ENCODE data around the gene ATP11C.

Gene ATP11C

DNA sequence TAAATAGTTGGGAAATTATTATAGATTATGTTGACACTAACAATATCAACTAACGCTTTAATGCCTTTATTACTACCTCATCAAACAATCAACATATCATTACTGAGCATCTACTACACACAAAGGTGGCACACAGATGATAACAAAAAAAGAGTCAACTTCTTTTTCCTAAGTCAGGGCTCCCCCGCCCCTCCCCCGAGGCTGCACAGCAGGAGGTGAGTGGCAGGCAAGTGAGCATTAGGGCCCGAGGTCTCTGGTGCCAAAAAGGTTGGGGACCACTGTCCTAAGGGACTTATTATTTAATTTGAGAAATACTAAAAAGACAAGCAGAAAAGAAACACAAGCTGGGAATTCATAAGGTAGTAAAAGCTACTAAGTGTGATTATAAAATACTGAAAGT, 174.6 kb downstream of the ATP11C start:
- DNase-seq (ENCODE audit: low read depth), result no peak
- no peak overlapping the region for H3K4me3 ChIP-seq (ENCODE audit: low read depth, low read length)
- no peak for TF ChIP-seq CTCF (IDR thresholded peaks at IDR 0.05; ENCODE audit: low read depth, low read length, missing control alignments)

DNA sequence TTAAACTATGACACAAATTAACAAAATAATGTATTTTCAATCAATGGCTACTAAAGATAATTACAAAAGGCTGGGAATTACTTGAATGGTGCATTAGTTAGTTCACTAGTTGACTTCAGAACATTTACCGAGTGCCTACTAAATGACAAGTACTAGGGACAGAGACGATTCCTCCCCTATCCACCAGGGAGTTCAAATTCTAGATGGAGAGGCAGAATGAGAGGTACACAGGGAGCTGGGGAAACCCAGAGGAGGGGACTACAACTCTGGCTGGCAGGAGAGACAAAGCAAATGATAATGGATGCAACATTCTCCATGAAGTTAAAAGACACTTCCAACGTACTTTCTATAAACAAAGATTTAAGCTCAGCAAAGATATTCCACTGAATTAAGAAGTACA, 181.8 kb downstream of the ATP11C start:
- no peak overlapping the region for H3K4me3 ChIP-seq (ENCODE audit: low read depth, low read length)
- no peak for TF ChIP-seq CTCF (IDR thresholded peaks at IDR 0.05; ENCODE audit: low read depth, low read length, missing control alignments)
- DNase-seq (ENCODE audit: low read depth), result no peak

- no peak for DNase-seq (ENCODE audit: low read depth)
- no peak for TF ChIP-seq CTCF (IDR thresholded peaks at IDR 0.05; ENCODE audit: low read depth, low read length, missing control alignments)
- H3K4me3 ChIP-seq (ENCODE audit: low read depth, low read length), result no peak overlapping the region
These were observed 182.5 kb downstream of the ATP11C start for GRCh38 chrX:139750390-139750789.

DNA sequence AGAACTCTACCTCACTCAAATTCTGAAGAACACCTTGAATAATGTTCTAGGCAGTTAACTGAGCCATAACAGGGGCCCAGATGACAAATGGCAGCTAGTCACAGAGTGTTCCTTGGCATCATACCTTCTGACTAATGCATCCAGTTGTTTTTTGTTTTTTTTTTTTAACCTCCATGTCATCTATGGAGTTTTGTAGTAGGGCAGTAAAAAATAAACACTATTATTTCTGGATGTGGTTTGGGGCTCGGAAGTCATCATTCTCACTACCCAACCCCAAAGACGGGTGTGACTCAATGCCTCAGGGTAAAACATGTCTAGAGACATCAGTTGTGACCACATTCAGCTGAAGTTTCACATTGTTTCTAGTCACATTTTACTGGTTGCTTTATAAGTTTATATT, 193.7 kb downstream of the ATP11C start:
- DNase-seq (ENCODE audit: low read depth), result no peak
- TF ChIP-seq CTCF (IDR thresholded peaks at IDR 0.05; ENCODE audit: low read depth, low read length, missing control alignments), result no peak
- no peak overlapping the region for H3K4me3 ChIP-seq (ENCODE audit: low read depth, low read length)

DNA sequence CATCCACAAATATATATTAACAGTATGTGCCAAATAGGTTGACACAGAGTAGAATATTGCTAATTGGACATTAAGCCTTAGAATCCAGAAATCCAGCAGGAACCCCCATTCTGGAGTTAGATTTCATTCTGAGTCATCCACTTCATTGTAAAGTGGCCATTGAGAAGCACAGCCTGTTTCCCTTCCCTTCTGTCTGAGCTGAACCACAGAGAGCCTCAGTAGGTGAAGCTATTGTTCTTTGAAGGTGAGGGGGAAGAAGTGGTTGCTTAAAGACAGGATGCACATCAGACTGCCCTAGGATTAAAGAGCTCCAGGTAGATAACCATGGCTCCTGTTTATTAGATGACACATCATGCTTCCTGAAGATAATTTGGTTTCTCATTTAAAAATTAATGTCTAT, 194.3 kb downstream of the ATP11C start:
- no peak overlapping the region for H3K4me3 ChIP-seq (ENCODE audit: low read depth, low read length)
- DNase-seq (ENCODE audit: low read depth), result no peak
- TF ChIP-seq CTCF (IDR thresholded peaks at IDR 0.05; ENCODE audit: low read depth, low read length, missing control alignments), result no peak

GRCh38 chrX:139736151-139736550, 196.7 kb downstream of the ATP11C start:
- no peak for DNase-seq (ENCODE audit: low read depth)
- H3K4me3 ChIP-seq (ENCODE audit: low read depth, low read length), result no peak overlapping the region

More at GRCh38 chrX:139736151-139736550, 196.7 kb downstream of the ATP11C start:
- TF ChIP-seq CTCF (IDR thresholded peaks at IDR 0.05; ENCODE audit: low read depth, low read length, missing control alignments), result no peak

Measured in GM12864 (cell line).